CD14-positive monocyte (primary cell): ENCODE measurements around the gene IL1F10. TPM values are rescaled to one million over a fixed set of nuclear protein-coding genes. Genes with fewer than 3 reads are reported as not detected.
A peak's percentile ranks its signal among the peaks of the same experiment; 100 is the strongest.
"Not testable (repeated sequence)": the region's sequence is repeated elsewhere in the genome, so short reads cannot be mapped to it uniquely, and the experiment has no call there.

ENCODE experiments used
- DNase-seq, 3 donors: peaks; one replicate each; pipeline ENCODE4 v3.0.0-alpha.2; 2011 to 2022
- H2AFZ ChIP-seq: 2 replicates; pipeline ENCODE4 v1.6.0; 2012; ENCODE audit warnings: mild to moderate bottlenecking, low read depth, low read length, inconsistent platforms; ENCODE audit not compliant: insufficient read depth, poor library complexity, severe bottlenecking
- H3K27ac ChIP-seq, 2 donors: 1 replicate in 1 of 2; 2 replicates in 1 of 2; pipeline ENCODE4 v1.5.1; 2012 to 2013; ENCODE audit warnings: low read length in 2 of 2, control low read depth in 1 of 2, inconsistent platforms in 1 of 2, low read depth in 1 of 2, mild to moderate bottlenecking in 1 of 2
- H3K27me3 ChIP-seq, 2 donors: one replicate each; pipeline versions ENCODE4 v1.6.0 to v1.6.1; 2011 to 2013; ENCODE audit warnings: low read length in 2 of 2; ENCODE audit not compliant: control insufficient read depth in 2 of 2, insufficient read depth in 2 of 2
- H3K36me3 ChIP-seq, 2 donors: replicated peaks in 1 of 2; 1 replicate in 1 of 2; 2 replicates in 1 of 2; pipeline versions ENCODE4 v1.5.1 to v1.6.1; 2012 to 2013; ENCODE audit warnings: low read length in 2 of 2, control low read depth in 1 of 2, inconsistent platforms in 1 of 2, mild to moderate bottlenecking in 1 of 2; ENCODE audit not compliant: insufficient read depth in 2 of 2, control insufficient read depth in 1 of 2
- H3K4me1 ChIP-seq, 2 donors: 1 replicate in 1 of 2; 2 replicates in 1 of 2; pipeline versions ENCODE4 v1.5.1 to v1.6.1; 2012 to 2013; ENCODE audit warnings: low read length in 2 of 2, control low read depth in 1 of 2, inconsistent platforms in 1 of 2, mild to moderate bottlenecking in 1 of 2, moderate library complexity in 1 of 2; ENCODE audit not compliant: insufficient read depth in 2 of 2, control insufficient read depth in 1 of 2
- H3K4me2 ChIP-seq: replicated peaks from 2 replicates; pipeline ENCODE3; 2012; ENCODE audit warnings: low read length, moderate library complexity, mild to moderate bottlenecking; ENCODE audit not compliant: poor library complexity, severe bottlenecking; ENCODE audit errors: extremely low read depth
- H3K4me3 ChIP-seq, 3 experiments: fragments of 200-600 bp in 1 of 3; sonication (generic) in 1 of 3; replicated peaks in 1 of 3; 1 replicate in 2 of 3; 2 replicates in 1 of 3; pipeline ENCODE4 v1.5.1; 2011 to 2013; ENCODE audit warnings: low read length in 3 of 3, mild to moderate bottlenecking in 3 of 3, control low read depth in 2 of 3, low read depth in 2 of 3, inconsistent platforms in 1 of 3, moderate library complexity in 1 of 3
- H3K79me2 ChIP-seq: 2 replicates; pipeline ENCODE4 v1.6.0; 2012; ENCODE audit warnings: mild to moderate bottlenecking, control low read depth, inconsistent platforms, low read length, moderate library complexity; ENCODE audit not compliant: insufficient read depth
- H3K9ac ChIP-seq: 2 replicates; pipeline ENCODE4 v1.6.0; 2017; ENCODE audit warnings: low read length, mild to moderate bottlenecking; ENCODE audit not compliant: insufficient read depth, poor library complexity, severe bottlenecking
- H3K9me3 ChIP-seq, 2 donors: replicated peaks in 1 of 2; 1 replicate in 1 of 2; 2 replicates in 1 of 2; pipeline versions ENCODE4 v1.5.1 to v1.6.1; 2012 to 2013; ENCODE audit warnings: low read length in 2 of 2, control low read depth in 1 of 2; ENCODE audit not compliant: control insufficient read depth in 1 of 2, insufficient read depth in 1 of 2
- H4K20me1 ChIP-seq: 2 replicates; pipeline ENCODE4 v1.6.0; 2012; ENCODE audit warnings: mild to moderate bottlenecking, low read length, control low read depth, moderate library complexity; ENCODE audit not compliant: insufficient read depth
- H3K27ac Mint-ChIP-seq, 7 donors: one replicate each; pipeline ENCODE4 v1.8.0; 2020; ENCODE audit warnings: mild to moderate bottlenecking in 7 of 7, mixed read lengths in 7 of 7, moderate library complexity in 6 of 7, inconsistent platforms in 2 of 7
- H3K27me3 Mint-ChIP-seq, 3 donors: one replicate each; pipeline ENCODE4 v1.8.0; 2021 to 2022; ENCODE audit warnings: low read depth in 3 of 3, mild to moderate bottlenecking in 3 of 3, mixed read lengths in 3 of 3, moderate library complexity in 3 of 3, inconsistent platforms in 1 of 3
- H3K36me3 Mint-ChIP-seq, 2 donors: one replicate each; pipeline ENCODE4 v1.8.0; 2020; ENCODE audit warnings: mixed read lengths in 2 of 2, inconsistent platforms in 1 of 2, mild to moderate bottlenecking in 1 of 2
- H3K4me1 Mint-ChIP-seq: one replicate; pipeline ENCODE4 v1.8.0; 2020; ENCODE audit warnings: mild to moderate bottlenecking, mixed read lengths
- H3K4me3 Mint-ChIP-seq, 2 donors: one replicate each; pipeline ENCODE4 v1.8.0; 2020; ENCODE audit warnings: mild to moderate bottlenecking in 2 of 2, mixed read lengths in 2 of 2, moderate library complexity in 1 of 2
- H3K9me3 Mint-ChIP-seq, 7 donors: one replicate each; pipeline ENCODE4 v1.8.0; 2020 to 2022; ENCODE audit warnings: mixed read lengths in 7 of 7, mild to moderate bottlenecking in 6 of 7, moderate library complexity in 6 of 7, inconsistent platforms in 2 of 7
- WGBS: methylation state at CpG from one replicate; pipeline ENCODE4 v1.1.5; 2013; ENCODE audit warnings: missing lambda C conversion rate; ENCODE audit not compliant: insufficient coverage; 5-methylcytosine and 5-hydroxymethylcytosine counted together
- intact Hi-C, 2 donors: fragments of 100-400 bp; cut with micrococcal nuclease; formaldehyde crosslinking; loops; one replicate each; pipeline versions ENCODE4 v1.15.0 to v1.15.1; 2023
- polyA plus RNA-seq, 3 donors: library from polyadenylated mRNA; depleted of rRNA in 1 of 3; unstranded in 2 of 3; stranded (reverse) in 1 of 3; fragments of 300-500 nt in 2 of 3; fragments of >200 nt in 1 of 3; fragmentation: Illumina TruSeq in 2 of 3; gene quantifications; 1 replicate in 2 of 3; 2 replicates in 1 of 3; pipeline ENCODE4 v1.2.3, GENCODE V29; 2012 to 2021
- TF ChIP-seq, protein P1 (sequence below): fragments of 200-600 bp; IDR thresholded peaks from one replicate; pipeline ENCODE4 v1.8.0; 2022; ENCODE audit warnings: antibody characterized with exemption, mild to moderate bottlenecking

Gene IL1F10
- polyA plus RNA-seq, 3 donors, result not detected

DNA sequence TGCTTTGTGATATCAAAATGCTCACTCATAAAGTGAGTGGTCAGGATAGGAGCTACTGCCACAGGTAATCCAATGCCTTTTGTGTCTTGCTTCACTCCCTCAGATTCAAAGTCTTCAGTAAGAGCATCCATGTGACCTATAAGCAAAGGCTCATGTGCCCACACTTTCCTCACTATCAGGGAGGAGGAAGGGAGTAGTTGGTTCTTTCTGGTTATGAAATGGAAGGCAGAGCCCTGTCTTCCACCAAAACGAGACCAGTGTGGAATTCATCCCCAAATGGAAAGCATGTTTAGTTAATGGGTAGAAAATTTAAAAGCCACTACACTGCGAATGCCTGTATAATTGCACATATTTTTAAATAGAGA is 25.8 kb downstream of the IL1F10 start:
- H3K27me3 Mint-ChIP-seq, result peaks cover 3 to 5% (median 4%) of the 10 kb centered on the region in 3 donors
- Histone ChIP-seq H3K9me3 (peaks cover 0 to 6% of the 10 kb centered on the region in 2 donors), H3K4me1 (peaks cover 11 to 27% of the 10 kb centered on the region in 2 donors), H3K27me3 (no peaks in the 10 kb centered on the region), H3K4me3 (no peak overlapping the region), H3K36me3 (no peaks in the 10 kb centered on the region), H3K9ac (no peak overlapping the region), H3K4me2 (no peak overlapping the region), H3K79me2 (no peaks in the 10 kb centered on the region), H4K20me1 (no peaks in the 10 kb centered on the region), H2AFZ (no peak overlapping the region), H3K27ac (no peak overlapping the region)
- H3K27ac Mint-ChIP-seq, result no peak overlapping the region
- no CpG with 5 or more reads among the region's 2 CpGs for WGBS
- intact Hi-C loops, result no loop called here
- TF ChIP-seq, protein P1, sequence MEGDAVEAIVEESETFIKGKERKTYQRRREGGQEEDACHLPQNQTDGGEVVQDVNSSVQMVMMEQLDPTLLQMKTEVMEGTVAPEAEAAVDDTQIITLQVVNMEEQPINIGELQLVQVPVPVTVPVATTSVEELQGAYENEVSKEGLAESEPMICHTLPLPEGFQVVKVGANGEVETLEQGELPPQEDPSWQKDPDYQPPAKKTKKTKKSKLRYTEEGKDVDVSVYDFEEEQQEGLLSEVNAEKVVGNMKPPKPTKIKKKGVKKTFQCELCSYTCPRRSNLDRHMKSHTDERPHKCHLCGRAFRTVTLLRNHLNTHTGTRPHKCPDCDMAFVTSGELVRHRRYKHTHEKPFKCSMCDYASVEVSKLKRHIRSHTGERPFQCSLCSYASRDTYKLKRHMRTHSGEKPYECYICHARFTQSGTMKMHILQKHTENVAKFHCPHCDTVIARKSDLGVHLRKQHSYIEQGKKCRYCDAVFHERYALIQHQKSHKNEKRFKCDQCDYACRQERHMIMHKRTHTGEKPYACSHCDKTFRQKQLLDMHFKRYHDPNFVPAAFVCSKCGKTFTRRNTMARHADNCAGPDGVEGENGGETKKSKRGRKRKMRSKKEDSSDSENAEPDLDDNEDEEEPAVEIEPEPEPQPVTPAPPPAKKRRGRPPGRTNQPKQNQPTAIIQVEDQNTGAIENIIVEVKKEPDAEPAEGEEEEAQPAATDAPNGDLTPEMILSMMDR, result no peak
- no peak overlapping the region for H3K4me3 Mint-ChIP-seq
- H3K9me3 Mint-ChIP-seq, result peaks cover 9 to 28% (median 19%) of the 10 kb centered on the region in 7 donors
- H3K4me1 Mint-ChIP-seq, result peaks cover 15% of the 10 kb centered on the region
- DNase-seq, result no peak
- no peaks in the 10 kb centered on the region for H3K36me3 Mint-ChIP-seq

DNA sequence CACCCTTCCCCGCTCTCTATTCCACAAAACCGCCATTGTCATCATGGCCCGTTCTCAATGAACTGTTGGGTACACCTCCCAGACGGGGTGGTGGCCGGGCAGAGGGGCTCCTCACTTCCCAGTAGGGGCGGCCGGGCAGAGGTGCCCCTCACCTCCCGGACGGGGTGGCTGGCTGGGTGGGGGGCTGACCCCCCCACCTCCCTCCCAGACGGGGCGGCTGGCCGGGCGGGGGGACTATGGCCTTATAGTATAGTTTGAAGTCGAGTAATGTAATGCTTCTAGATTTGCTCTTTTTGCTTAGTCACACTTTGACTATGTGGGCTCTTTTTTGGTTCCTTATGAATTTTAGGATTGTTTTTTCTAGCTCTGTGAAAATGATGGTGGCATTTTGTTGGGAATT is 28.5 kb downstream of the IL1F10 start:
- H4K20me1 ChIP-seq, H3K27me3 ChIP-seq, H3K36me3 Mint-ChIP-seq, H3K27me3 Mint-ChIP-seq, H3K4me3 ChIP-seq, H3K4me3 Mint-ChIP-seq, H3K27ac ChIP-seq, H3K36me3 ChIP-seq, H3K79me2 ChIP-seq, H3K9me3 ChIP-seq, H3K9ac ChIP-seq, H3K27ac Mint-ChIP-seq, H3K4me2 ChIP-seq, DNase-seq, H2AFZ ChIP-seq, intact Hi-C loops: not testable (repeated sequence)
- peaks cover 0 to 11% of the 10 kb centered on the region in 2 donors for H3K4me1 ChIP-seq
- Mint-ChIP-seq H3K4me1 (peaks cover 15% of the 10 kb centered on the region), H3K9me3 (peaks cover 9 to 29% (median 19%) of the 10 kb centered on the region in 7 donors)
- 100% methylated on average over 1 of the region's 14 CpGs for WGBS

DNA sequence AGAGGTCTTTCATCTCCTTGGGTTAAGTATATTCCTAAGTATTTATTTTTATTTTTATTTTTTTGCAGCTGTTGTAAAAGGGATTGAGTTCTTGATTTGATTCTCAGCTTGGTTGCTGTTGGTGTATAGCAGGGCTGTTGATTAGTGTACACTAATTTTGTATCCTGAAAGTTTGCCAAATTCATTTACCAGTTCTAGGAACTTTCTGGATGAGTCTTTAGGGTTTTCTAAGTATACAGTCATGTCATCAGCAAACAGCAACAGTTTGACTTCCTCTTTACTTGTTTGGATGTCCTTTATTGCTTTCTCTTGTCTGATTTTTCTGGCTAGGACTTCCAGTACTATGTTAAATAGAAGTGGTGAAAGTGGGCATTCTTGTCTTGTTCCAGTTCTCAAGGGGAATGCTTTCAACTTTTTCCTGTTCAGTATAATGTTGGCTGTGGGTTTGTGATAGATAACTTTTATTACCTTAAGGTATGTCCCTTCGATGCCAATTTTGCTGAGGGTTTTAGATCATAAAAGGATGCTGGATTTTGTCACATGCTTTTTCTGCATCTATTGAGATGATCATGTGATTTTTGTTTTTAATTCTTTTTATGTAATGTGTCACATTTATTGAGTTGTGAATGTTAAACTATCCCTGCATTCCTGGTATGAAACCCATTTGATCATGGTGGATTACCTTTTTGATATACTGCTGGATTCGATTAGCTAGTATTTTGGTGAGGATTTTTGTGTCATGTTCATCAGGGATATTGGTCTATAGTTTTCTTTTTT is 29.3 kb downstream of the IL1F10 start:
- H3K4me2 ChIP-seq, H3K27me3 ChIP-seq, intact Hi-C loops, H4K20me1 ChIP-seq, H3K79me2 ChIP-seq, H3K27me3 Mint-ChIP-seq, H2AFZ ChIP-seq, H3K4me3 ChIP-seq, H3K9ac ChIP-seq, H3K27ac ChIP-seq, H3K27ac Mint-ChIP-seq, H3K4me3 Mint-ChIP-seq, H3K36me3 Mint-ChIP-seq, H3K36me3 ChIP-seq, H3K9me3 ChIP-seq: not testable (repeated sequence)
- peak in 1 of 3 donors; percentile 38 for DNase-seq
- Mint-ChIP-seq H3K4me1 (peaks cover 15% of the 10 kb centered on the region), H3K9me3 (peaks cover 9 to 30% (median 19%) of the 10 kb centered on the region in 7 donors)
- WGBS, result no CpG with 5 or more reads among the region's 2 CpGs
- peaks cover 0 to 11% of the 10 kb centered on the region in 2 donors for H3K4me1 ChIP-seq
